Measurements from ENCODE around the gene MACROD2. TPM values are rescaled to one million over a fixed set of nuclear protein-coding genes. Genes with fewer than 3 reads are reported as not detected.

Gene MACROD2
- total and polyA plus RNA-seq, 2 donors (not counting 1 experiment from before 2014, with no cell fraction given): 5.3 to 6.7 TPM

- Histone ChIP-seq H3K36me3 (replicated peaks in 1 of 2; ENCODE audit: control extremely low read depth in 1 of 2, control insufficient read depth in 1 of 2, extremely low read depth in 1 of 2, insufficient read depth in 2 of 2, low read length in 1 of 2) (no peaks in the 10 kb centered on the region), H3K9me3 (ENCODE audit: control extremely low read depth in 1 of 3, control insufficient read depth in 2 of 3, insufficient read depth in 1 of 3, low read length in 2 of 3) (peaks cover 0 to 7% (median 0%) of the 10 kb centered on the region in 3 donors), H3K79me2 (ENCODE audit: control insufficient read depth, insufficient read depth, low read length) (no peaks in the 10 kb centered on the region), H4K20me1 (ENCODE audit: control insufficient read depth, insufficient read depth, low read length, poor library complexity, severe bottlenecking) (no peaks in the 10 kb centered on the region), H3K9ac (ENCODE audit: low read length) (no peak overlapping the region), H3K4me1 (ENCODE audit: control insufficient read depth in 2 of 2, insufficient read depth in 2 of 2, low read length in 2 of 2) (no peaks in the 10 kb centered on the region), H3K4me2 (replicated peaks; ENCODE audit: low read depth, low read length, poor library complexity, severe bottlenecking) (no peak overlapping the region), H3K4me3 (ENCODE audit: control extremely low read depth in 1 of 5, extremely low read depth in 1 of 5, insufficient read depth in 1 of 5, low read depth in 2 of 5, low read length in 4 of 5) (no peak overlapping the region), H3K27me3 (replicated peaks in 1 of 4; ENCODE audit: control extremely low read depth in 1 of 4, control insufficient read depth in 3 of 4, insufficient read depth in 4 of 4, low read length in 3 of 4) (no peaks in the 10 kb centered on the region), H3K27ac (ENCODE audit: low read length in 2 of 2) (no peak overlapping the region), H2AFZ (ENCODE audit: insufficient read depth, low read depth, low read length, poor library complexity, severe bottlenecking) (no peak overlapping the region)
- TF ChIP-seq CTCF (IDR thresholded peaks at IDR 0.05) (no peak), EZH2 (IDR thresholded peaks at IDR 0.05; ENCODE audit: borderline replicate concordance, insufficient read depth, low read depth, low read length, poor library complexity, severe bottlenecking) (no peak)
- H3K4me3 Mint-ChIP-seq: no peak overlapping the region
- ATAC-seq (ENCODE audit: low read depth) (no peak), DNase-seq (no peak)
- peaks cover 3% of the 10 kb centered on the region for H3K9me3 Mint-ChIP-seq (ENCODE audit: insufficient read depth)
- CTCF ChIA-PET: no interaction called here
- H3K27me3 Mint-ChIP-seq: peaks cover 4% of the 10 kb centered on the region
- intact Hi-C loops (cut with micrococcal nuclease): no loop called here
- H3K27ac Mint-ChIP-seq: no peak overlapping the region
- POLR2A ChIA-PET: no interaction called here
- H3K4me1 Mint-ChIP-seq: no peaks in the 10 kb centered on the region
Measured at GRCh38 chr20:15068486-15068885, 1073.2 kb downstream of the MACROD2 start.

DNA sequence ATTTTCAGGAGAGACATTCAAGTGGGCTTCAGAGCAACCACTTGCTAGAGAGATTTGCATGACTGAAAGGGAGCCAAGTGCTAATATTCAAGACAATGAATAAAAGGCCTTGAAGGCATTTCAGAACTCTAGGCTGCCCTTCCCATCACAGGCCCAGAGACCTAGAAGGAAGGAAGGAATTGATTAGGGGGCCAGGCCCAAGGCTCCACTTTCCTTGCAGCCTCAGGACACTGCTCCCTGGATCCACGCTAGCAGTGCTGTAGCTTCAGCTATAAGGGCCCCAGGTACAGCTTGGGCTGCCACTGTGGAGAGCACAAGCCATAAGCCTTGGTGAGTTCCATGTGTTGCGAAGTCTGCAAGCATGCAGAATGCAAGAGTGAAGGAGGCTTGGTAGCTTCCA, 1074.0 kb downstream of the MACROD2 start:
- CTCF ChIA-PET: no interaction called here
- no peak for DNase-seq
- H3K36me3 ChIP-seq (replicated peaks in 1 of 2; ENCODE audit: control extremely low read depth in 1 of 2, control insufficient read depth in 1 of 2, extremely low read depth in 1 of 2, insufficient read depth in 2 of 2, low read length in 1 of 2): no peaks in the 10 kb centered on the region
- peaks cover 3% of the 10 kb centered on the region for H3K9me3 Mint-ChIP-seq (ENCODE audit: insufficient read depth)
- no peak overlapping the region for H3K4me3 Mint-ChIP-seq
- H3K27ac ChIP-seq (ENCODE audit: low read length in 2 of 2): no peak overlapping the region
- H3K79me2 ChIP-seq (ENCODE audit: control insufficient read depth, insufficient read depth, low read length): no peaks in the 10 kb centered on the region
- H3K27me3 Mint-ChIP-seq: peaks cover 4% of the 10 kb centered on the region
- no peaks in the 10 kb centered on the region for H3K4me1 ChIP-seq (ENCODE audit: control insufficient read depth in 2 of 2, insufficient read depth in 2 of 2, low read length in 2 of 2)
- no peaks in the 10 kb centered on the region for H3K27me3 ChIP-seq (replicated peaks in 1 of 4; ENCODE audit: control extremely low read depth in 1 of 4, control insufficient read depth in 3 of 4, insufficient read depth in 4 of 4, low read length in 3 of 4)
- ATAC-seq (ENCODE audit: low read depth): no peak
- H3K4me1 Mint-ChIP-seq: no peaks in the 10 kb centered on the region
- no peak overlapping the region for H3K4me2 ChIP-seq (replicated peaks; ENCODE audit: low read depth, low read length, poor library complexity, severe bottlenecking)
- no peak overlapping the region for H3K9ac ChIP-seq (ENCODE audit: low read length)
- no peak overlapping the region for H3K27ac Mint-ChIP-seq
- H3K9me3 ChIP-seq (ENCODE audit: control extremely low read depth in 1 of 3, control insufficient read depth in 2 of 3, insufficient read depth in 1 of 3, low read length in 2 of 3): peaks cover 0 to 7% (median 0%) of the 10 kb centered on the region in 3 donors
- no peak overlapping the region for H2AFZ ChIP-seq (ENCODE audit: insufficient read depth, low read depth, low read length, poor library complexity, severe bottlenecking)
- intact Hi-C loops (cut with micrococcal nuclease): no loop called here
- TF ChIP-seq CTCF (IDR thresholded peaks at IDR 0.05) (no peak), EZH2 (IDR thresholded peaks at IDR 0.05; ENCODE audit: borderline replicate concordance, insufficient read depth, low read depth, low read length, poor library complexity, severe bottlenecking) (no peak)
- H3K4me3 ChIP-seq (ENCODE audit: control extremely low read depth in 1 of 5, extremely low read depth in 1 of 5, insufficient read depth in 1 of 5, low read depth in 2 of 5, low read length in 4 of 5): no peak overlapping the region
- no peaks in the 10 kb centered on the region for H4K20me1 ChIP-seq (ENCODE audit: control insufficient read depth, insufficient read depth, low read length, poor library complexity, severe bottlenecking)
- POLR2A ChIA-PET: no interaction called here
- 90% methylated on average over 2 of the region's 2 CpGs for WGBS (ENCODE audit: insufficient coverage)
